Endothelial cell of umbilical vein (primary cell): Measurements from ENCODE around the gene CILP. TPM values are rescaled to one million over a fixed set of nuclear protein-coding genes. Genes with fewer than 3 reads are reported as not detected.
"Not testable (repeated sequence)": the region's sequence is repeated elsewhere in the genome, so short reads cannot be mapped to it uniquely, and the experiment has no call there.

Experiments used
- BruUV-seq: library from RNA; stranded (reverse); fragments of 400-500 nt; replicated peaks from 2 replicates; lab custom pipeline; 2021; lab: Mats Ljungman, UMichigan
- CTCF ChIA-PET: fragments of 300-600, 350-600 bp; sonication (Branson Sonifier 250); formaldehyde crosslinking; loops from one replicate; lab custom pipeline; 2021; ENCODE audit warnings: antibody characterized with exemption, inconsistent platforms; lab: Charles Lee
- POLR2A ChIA-PET: fragments of 300-600, 350-600 bp; sonication (Branson Sonifier 250); formaldehyde crosslinking; loops from one replicate; lab custom pipeline; 2021; ENCODE audit warnings: antibody characterized with exemption, inconsistent platforms; lab: Charles Lee
- DNase-seq: peaks from one replicate; pipeline ENCODE4 v3.0.0-alpha.2; 2011; ENCODE audit warnings: low read depth, low spot score
- FAIRE-seq: peaks from 2 replicates; lab custom pipeline; 2011; peaks lifted over from hg19 to GRCh38; lab: Jason Lieb, UNC
- H2AFZ ChIP-seq: 2 replicates; pipeline ENCODE4 v1.6.0; 2012; ENCODE audit warnings: low read depth, low read length, control low read depth, inconsistent platforms
- H3K27ac ChIP-seq: 2 replicates; pipeline ENCODE4 v1.5.1; 2011; ENCODE audit warnings: low read depth, mild to moderate bottlenecking, control low read depth, low read length, moderate library complexity; ENCODE audit not compliant: insufficient read depth
- H3K27me3 ChIP-seq, 2 experiments: 2 replicates each; pipeline versions ENCODE4 v1.6.0 to v1.6.1; 2011; ENCODE audit warnings: low read length in 2 of 2, mixed read lengths in 1 of 2; ENCODE audit not compliant: control insufficient read depth in 2 of 2, insufficient read depth in 2 of 2
- H3K36me3 ChIP-seq, 2 experiments: 2 replicates in 1 of 2; 3 replicates in 1 of 2; pipeline ENCODE4 v1.5.1; 2011; ENCODE audit warnings: low read length in 2 of 2, mild to moderate bottlenecking in 1 of 2, moderate library complexity in 1 of 2; ENCODE audit not compliant: control insufficient read depth in 2 of 2, insufficient read depth in 2 of 2; ENCODE audit errors: extremely low read depth in 1 of 2
- H3K4me1 ChIP-seq: 3 replicates; pipeline ENCODE4 v1.5.1; 2011; ENCODE audit warnings: mild to moderate bottlenecking, low read length; ENCODE audit not compliant: control insufficient read depth, insufficient read depth; ENCODE audit errors: extremely low read depth
- H3K4me2 ChIP-seq: 2 replicates; pipeline ENCODE4 v1.6.1; 2011; ENCODE audit warnings: low read length, control low read depth, mixed read lengths; ENCODE audit not compliant: insufficient read depth
- H3K4me3 ChIP-seq, 3 experiments: fragments of 200-600 bp in 1 of 3; sonication (generic), shearing (Covaris generic) in 1 of 3; replicated peaks in 1 of 3; 2 replicates each; pipeline ENCODE4 v1.5.1; 2011 to 2016; ENCODE audit warnings: control low read depth in 3 of 3, low read length in 3 of 3, mild to moderate bottlenecking in 2 of 3, inconsistent platforms in 1 of 3, low read depth in 1 of 3, moderate library complexity in 1 of 3; ENCODE audit not compliant: insufficient read depth in 1 of 3
- H3K79me2 ChIP-seq: 2 replicates; pipeline ENCODE4 v1.6.0; 2012; ENCODE audit warnings: low read length, inconsistent platforms; ENCODE audit not compliant: control insufficient read depth, insufficient read depth
- H3K9ac ChIP-seq: replicated peaks from 2 replicates; pipeline ENCODE3; 2011; ENCODE audit warnings: low read length, control low read depth; ENCODE audit not compliant: insufficient read depth; ENCODE audit errors: extremely low read depth
- H3K9me1 ChIP-seq: replicated peaks from 3 replicates; pipeline ENCODE4 v1.6.0; 2011; ENCODE audit warnings: mild to moderate bottlenecking, low read length; ENCODE audit not compliant: control insufficient read depth, insufficient read depth; ENCODE audit errors: extremely low read depth
- H3K9me3 ChIP-seq: replicated peaks from 2 replicates; pipeline ENCODE4 v1.5.1; 2012; ENCODE audit warnings: low read length, inconsistent platforms; ENCODE audit not compliant: control insufficient read depth, insufficient read depth
- H4K20me1 ChIP-seq: replicated peaks from 2 replicates; pipeline ENCODE3; 2011; ENCODE audit warnings: mild to moderate bottlenecking, low read length; ENCODE audit not compliant: control insufficient read depth, insufficient read depth; ENCODE audit errors: extremely low read depth
- CTCF ChIP-seq, 2 donors: IDR thresholded peaks; 1 replicate in 1 of 2; 2 replicates in 1 of 2; pipeline ENCODE4 v1.5.1; 2011; ENCODE audit warnings: low read length in 2 of 2, mild to moderate bottlenecking in 2 of 2, moderate library complexity in 2 of 2, control low read depth in 1 of 2, inconsistent platforms in 1 of 2, low read depth in 1 of 2; ENCODE audit not compliant: insufficient read depth in 1 of 2; ENCODE audit errors: extremely low read depth in 1 of 2
- EZH2 ChIP-seq: IDR thresholded peaks from 2 replicates; pipeline ENCODE4 v1.6.1; 2012; ENCODE audit warnings: borderline replicate concordance, low read depth, mild to moderate bottlenecking, moderate library complexity, low read length, inconsistent platforms; ENCODE audit not compliant: severe bottlenecking
- GATA2 ChIP-seq: IDR thresholded peaks from 2 replicates; pipeline ENCODE4 v1.7.0; 2011; ENCODE audit warnings: low read depth, mild to moderate bottlenecking, moderate library complexity, mixed read lengths, low read length; ENCODE audit not compliant: insufficient read length, insufficient read depth
- MAX ChIP-seq: IDR thresholded peaks from 2 replicates; pipeline ENCODE4 v1.6.1; 2011; ENCODE audit not compliant: insufficient read depth, insufficient read length
- POLR2AphosphoS5 ChIP-seq: IDR thresholded peaks from 2 replicates; pipeline ENCODE4 v1.6.1; 2012; ENCODE audit warnings: low read depth, mild to moderate bottlenecking, control low read depth, low read length, moderate library complexity; ENCODE audit not compliant: insufficient read depth
- dilution Hi-C: fragments of 300-500 bp; cut with MboI; formaldehyde crosslinking; loops from one replicate; pipeline ENCODE4 v1.15.0; 2019; ENCODE audit warnings: low sequenced_read_pairs; ENCODE audit not compliant: extremely low pct_ligation_motif_present
- intact Hi-C: fragments of 100-400 bp; cut with micrococcal nuclease; formaldehyde crosslinking; loops from one replicate; pipeline ENCODE4 v1.10.0; 2022
- polyA plus RNA-seq, 4 experiments: library from polyadenylated mRNA; depleted of rRNA in 3 of 4; stranded (reverse) in 3 of 4; unstranded in 1 of 4; fragments of >200 nt; gene quantifications; 2 replicates each; pipeline versions ENCODE4 v1.2.1 to v1.2.3, GENCODE V29; 2011 to 2012; ENCODE audit warnings: missing spikeins in 1 of 4
- total RNA-seq: library from RNA; stranded (reverse); gene quantifications from 2 replicates; pipeline ENCODE4 v1.2.3, GENCODE V29; 2021

Gene CILP
- total and polyA plus RNA-seq, 2 donors (not counting 3 experiments of a cell fraction or from before 2014, with no cell fraction given): 0.01 TPM; not detected in 1

- no peaks in the 10 kb centered on the region for H4K20me1 ChIP-seq
- H3K9me3 ChIP-seq: no peaks in the 10 kb centered on the region
- peak overlapping the region; percentile 92 for H3K9ac ChIP-seq
- H3K4me3 ChIP-seq: peak overlapping the region; percentile 94 to 96 (median 96)
- intact Hi-C loops (loop anchor here (1.0 to 2.0 kb wide), 2 partner anchors 51 to 121 kb away; partner anchors contain the start of genes PDCD7 and RNU5B-1), dilution Hi-C loops (no loop called here)
- H3K36me3 ChIP-seq: peaks cover 0 to 5% of the 10 kb centered on the region in 2 experiments
- BruUV-seq: TSS peak; percentile 40
- no peak overlapping the region for H2AFZ ChIP-seq
- peaks cover 9% of the 10 kb centered on the region for H3K4me1 ChIP-seq
- FAIRE-seq (no peak), DNase-seq (peak; percentile 49)
- no peaks in the 10 kb centered on the region for H3K9me1 ChIP-seq
- ChIA-PET POLR2A (no interaction called here), CTCF (interaction anchor here (2.2 kb wide), 1 partner anchor 87 kb away, joined by 12 read pairs; no protein-coding TSS in a partner anchor)
- H3K27me3 ChIP-seq: no peaks in the 10 kb centered on the region
- H3K4me2 ChIP-seq: peak overlapping the region; percentile 98
- peaks cover 50% of the 10 kb centered on the region for H3K79me2 ChIP-seq
- peak overlapping the region; percentile 73 for H3K27ac ChIP-seq
- TF ChIP-seq MAX: no peak
- no peak for TF ChIP-seq EZH2
Measured at GRCh38 chr15:65183865-65184159, 27.5 kb downstream of the CILP start.

GRCh38 chr15:65182538-65182937 lies 28.7 kb downstream of the CILP start:
- H3K79me2 ChIP-seq: peaks cover 50% of the 10 kb centered on the region
- H3K9ac ChIP-seq: no peak overlapping the region
- CTCF ChIA-PET: interaction anchor here (1.2 kb wide), 1 partner anchor 115 kb away, joined by 4 read pairs; no protein-coding TSS in a partner anchor
- dilution Hi-C loops: no loop called here
- no peak overlapping the region for H3K4me2 ChIP-seq
- POLR2A ChIA-PET: no interaction called here
- BruUV-seq: no TSS peak
- no peaks in the 10 kb centered on the region for H3K9me3 ChIP-seq
- H4K20me1 ChIP-seq: no peaks in the 10 kb centered on the region
- peaks cover 2 to 7% of the 10 kb centered on the region in 2 experiments for H3K36me3 ChIP-seq
- peaks cover 9% of the 10 kb centered on the region for H3K4me1 ChIP-seq
- intact Hi-C loops: no loop called here
- no peak for DNase-seq
- no peak overlapping the region for H3K27ac ChIP-seq
- H3K4me3 ChIP-seq: no peak overlapping the region
- no peak for TF ChIP-seq GATA2
- TF ChIP-seq CTCF (IDR thresholded peaks at IDR 0.05; ENCODE audit: extremely low read depth in 1 of 2, insufficient read depth in 1 of 2, low read depth in 1 of 2, low read length in 2 of 2): no peak
- TF ChIP-seq MAX: no peak
- no peak for TF ChIP-seq POLR2AphosphoS5
- H2AFZ ChIP-seq: no peak overlapping the region
- FAIRE-seq: no peak
- no peaks in the 10 kb centered on the region for H3K9me1 ChIP-seq
- no peaks in the 10 kb centered on the region for H3K27me3 ChIP-seq

GRCh38 chr15:65181582-65182353 lies 29.5 kb downstream of the CILP start:
- dilution Hi-C loops, DNase-seq, FAIRE-seq, H3K9me3 ChIP-seq, H3K4me3 ChIP-seq, H3K4me1 ChIP-seq, H4K20me1 ChIP-seq, BruUV-seq, POLR2A ChIA-PET, H3K4me2 ChIP-seq, H3K27ac ChIP-seq, H3K27me3 ChIP-seq, H2AFZ ChIP-seq, H3K9me1 ChIP-seq, H3K9ac ChIP-seq, intact Hi-C loops: not testable (repeated sequence)
- CTCF ChIA-PET: interaction anchor here (1.2 kb wide), 1 partner anchor 116 kb away, joined by 4 read pairs; no protein-coding TSS in a partner anchor
- Histone ChIP-seq H3K79me2 (peaks cover 52% of the 10 kb centered on the region), H3K36me3 (peaks cover 2 to 11% of the 10 kb centered on the region in 2 experiments)
